Right forelimb (tissue), 1 donor: ENCODE results near the gene CAPS2.
"Not testable (repeated sequence)": the region's sequence is repeated elsewhere in the genome, so short reads cannot be mapped to it uniquely, and the experiment has no call there.

Experiments used
- DNase-seq: peaks from one replicate; pipeline ENCODE4 v3.0.0-alpha.2; 2018

Gene CAPS2

GRCh38 chr12:75329918-75330826 is at the start of gene CAPS2:
TSS of gene CAPS2 (minus strand) at chr12:75330324. CDS start at chr12:75326498, 3,826 bp downstream.
- peak; percentile 88 for DNase-seq

- no peak for DNase-seq
Observed at GRCh38 chr12:75378354-75378753, 48.2 kb upstream of the CAPS2 start.

DNA sequence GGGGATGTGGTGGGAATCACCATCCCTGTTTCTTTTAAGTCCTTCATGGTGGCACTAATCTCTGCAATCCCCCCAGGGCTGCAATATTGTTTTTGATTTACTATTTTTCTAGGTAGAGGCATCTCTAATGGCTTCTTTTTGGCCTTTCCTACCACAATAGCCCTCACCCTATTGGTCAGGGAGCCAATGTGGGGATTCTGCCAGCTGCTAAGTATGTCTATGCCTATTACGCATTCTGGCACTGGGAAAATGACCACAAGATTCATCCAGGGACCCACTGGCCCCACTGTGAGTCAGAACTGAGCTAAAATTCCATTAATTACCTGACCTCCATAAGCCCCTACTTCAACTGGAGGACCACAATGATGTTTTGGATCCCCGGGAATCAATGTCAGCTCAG is 44.8 kb upstream of the CAPS2 start:
- no peak for DNase-seq

GRCh38 chr12:75366629-75367028 is 36.5 kb upstream of the CAPS2 start:
- DNase-seq, result no peak

GRCh38 chr12:75364919-75365318 is 34.8 kb upstream of the CAPS2 start:
- DNase-seq, result no peak

DNA sequence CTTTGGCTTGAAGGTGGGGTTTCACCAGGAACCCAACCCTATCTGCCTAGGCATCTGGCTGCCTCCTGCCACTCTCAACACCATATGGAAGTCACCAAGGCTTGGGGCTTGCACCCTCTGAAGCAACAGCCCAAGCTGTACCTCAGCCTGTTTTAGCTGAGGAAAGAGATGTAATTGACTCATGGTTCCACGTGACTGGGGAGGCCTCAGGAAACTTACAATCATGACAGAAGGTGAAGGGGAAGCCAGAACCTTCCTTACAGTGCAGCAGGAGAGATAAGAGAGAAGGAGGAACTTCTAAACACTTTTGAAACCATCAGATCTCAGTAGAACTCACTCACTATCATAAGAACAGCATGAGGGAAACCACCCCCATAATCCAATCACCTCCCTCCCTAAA is 31.3 kb upstream of the CAPS2 start:
- no peak for DNase-seq

- DNase-seq, result no peak
Observed at GRCh38 chr12:75360920-75361319, 30.8 kb upstream of the CAPS2 start.

- no peak for DNase-seq
Observed at GRCh38 chr12:75354011-75354410, 23.9 kb upstream of the CAPS2 start.

- no peak for DNase-seq
Observed at GRCh38 chr12:75350413-75350812, 20.3 kb upstream of the CAPS2 start.

- no peak for DNase-seq
Observed at GRCh38 chr12:75349946-75350345, 19.8 kb upstream of the CAPS2 start.

GRCh38 chr12:75346215-75346614 is 16.1 kb upstream of the CAPS2 start:
- not testable (repeated sequence) for DNase-seq

- DNase-seq, result no peak
Observed at GRCh38 chr12:75345531-75345930, 15.4 kb upstream of the CAPS2 start.

DNA sequence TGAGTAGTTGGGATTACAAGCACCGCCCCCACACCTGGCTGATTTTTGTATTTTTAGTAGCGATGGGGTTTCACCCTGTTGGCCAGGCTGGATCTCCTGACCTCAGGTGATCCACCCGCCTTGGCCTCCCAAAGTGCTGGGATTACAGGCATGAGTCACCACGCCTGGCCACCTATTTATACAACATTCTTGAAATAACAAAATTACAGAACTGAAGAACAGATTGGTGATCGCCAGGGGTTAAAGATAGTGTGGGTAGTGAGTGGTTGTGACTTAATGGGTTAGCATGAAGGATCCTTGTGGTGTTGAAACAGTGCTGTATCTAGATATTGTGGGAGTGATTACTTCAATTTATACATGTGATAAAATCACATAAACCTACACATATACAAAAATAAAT is 11.7 kb upstream of the CAPS2 start:
- no peak for DNase-seq

DNA sequence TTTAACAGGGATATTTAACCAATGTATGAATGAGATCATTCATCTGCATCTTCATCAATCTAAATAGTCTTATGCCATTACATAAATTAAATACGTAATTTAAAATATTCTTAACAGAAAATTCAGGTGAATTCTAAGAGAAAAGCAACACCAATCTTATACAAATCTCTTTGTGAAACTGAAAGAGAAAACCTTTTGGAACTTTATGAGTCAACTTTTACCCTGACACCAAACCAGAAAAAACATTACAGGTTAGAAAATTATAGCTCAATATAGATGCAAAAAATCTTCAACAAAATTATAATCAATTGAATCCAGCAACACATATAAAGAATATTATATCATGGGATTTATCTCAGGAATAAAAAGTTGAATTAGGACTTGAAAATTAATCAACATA is 7.8 kb upstream of the CAPS2 start:
- DNase-seq, result no peak

DNA sequence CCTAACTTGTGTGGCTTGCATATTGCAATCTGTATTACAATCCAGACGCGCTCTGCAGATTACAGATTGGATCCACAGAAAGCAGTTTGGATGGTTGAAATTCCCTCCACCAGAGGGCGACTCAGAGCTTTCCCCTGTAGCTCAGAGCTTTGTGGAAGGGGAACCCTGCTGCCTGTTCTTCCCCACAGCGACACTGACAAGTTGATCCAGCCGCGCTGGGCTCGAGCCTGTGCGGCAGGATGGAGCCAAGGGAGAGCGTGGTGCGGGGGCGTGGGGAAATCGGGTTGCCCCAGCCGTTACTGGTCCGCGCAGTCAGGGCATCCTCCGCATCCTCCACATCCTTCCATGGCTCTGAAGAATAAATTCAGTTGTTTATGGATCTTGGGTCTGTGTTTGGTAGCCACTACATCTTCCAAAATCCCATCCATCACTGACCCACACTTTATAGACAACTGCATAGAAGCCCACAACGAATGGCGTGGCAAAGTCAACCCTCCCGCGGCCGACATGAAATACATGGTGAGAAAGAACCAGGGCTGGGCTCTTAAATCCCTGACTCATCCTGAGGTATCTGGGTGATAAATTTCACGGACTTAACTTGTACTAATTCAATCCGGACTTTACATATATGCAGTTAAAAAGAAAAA is 4.4 kb upstream of the CAPS2 start, which contains the start of gene GLIPR1L1:
GLIPR1L1 (plus strand) TSS at position 287 of the 647 bp plus-strand sequence; CDS start at position 346, 59 bp downstream.
- peak; percentile 87 for DNase-seq

DNA sequence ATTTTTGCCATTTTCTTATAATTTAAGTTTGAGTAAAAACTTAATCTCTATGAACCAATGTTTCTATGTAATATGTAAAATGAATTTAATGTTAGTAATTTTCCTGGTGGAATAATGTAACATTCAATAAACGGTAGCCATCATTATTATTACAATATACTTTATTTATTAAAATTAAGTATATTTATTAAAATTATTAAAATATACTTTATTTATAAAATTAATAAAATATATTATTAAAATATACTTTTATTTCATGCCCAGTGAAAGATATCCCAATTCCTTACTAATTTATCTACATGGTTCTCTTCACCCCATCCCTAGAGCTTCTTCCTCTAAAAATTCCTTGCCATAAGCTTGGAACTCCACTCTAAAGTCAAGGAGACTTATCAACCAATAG is 2.5 kb downstream of the CAPS2 start:
- no peak for DNase-seq

DNA sequence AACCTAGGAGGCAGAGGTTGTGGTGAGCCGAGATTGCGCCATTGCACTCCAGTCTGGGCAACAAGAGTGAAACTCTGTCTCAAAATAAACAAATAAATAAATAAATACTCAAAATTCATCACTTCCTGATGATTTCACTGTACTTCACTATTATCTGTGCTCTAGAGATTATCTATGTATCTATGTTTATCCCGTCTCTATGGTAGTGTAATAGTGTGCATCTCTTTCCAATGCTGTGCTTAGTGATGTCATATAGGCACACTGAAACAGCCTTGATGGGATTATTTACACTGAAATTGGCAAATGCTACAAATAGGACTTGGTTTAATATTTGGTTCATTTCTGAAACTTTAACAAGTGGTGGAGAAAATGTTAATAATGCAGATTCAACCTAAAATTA is 6.5 kb downstream of the CAPS2 start:
- no peak for DNase-seq

DNA sequence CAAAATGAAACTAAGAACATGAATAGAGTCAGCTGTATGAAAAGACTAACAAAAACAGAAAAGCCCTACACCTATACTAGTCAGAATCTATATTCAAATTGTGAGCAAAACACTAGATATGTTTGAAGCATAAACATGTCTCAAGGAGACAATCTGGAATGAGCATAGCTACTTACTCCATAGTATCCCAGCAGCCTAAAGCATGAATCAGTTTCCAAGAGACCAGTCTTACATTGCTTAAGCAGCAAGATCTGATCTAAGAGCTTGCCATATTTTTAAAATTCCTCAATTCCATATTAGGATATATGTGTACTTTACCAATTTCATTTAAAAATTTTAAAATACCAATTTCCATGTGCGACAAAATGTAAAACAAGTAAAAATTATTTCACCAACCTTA is 7.7 kb downstream of the CAPS2 start:
- no peak for DNase-seq

- no peak for DNase-seq
Observed at GRCh38 chr12:75317784-75318183, 12.3 kb downstream of the CAPS2 start.

GRCh38 chr12:75315518-75315917 is 14.6 kb downstream of the CAPS2 start:
- no peak for DNase-seq

DNA sequence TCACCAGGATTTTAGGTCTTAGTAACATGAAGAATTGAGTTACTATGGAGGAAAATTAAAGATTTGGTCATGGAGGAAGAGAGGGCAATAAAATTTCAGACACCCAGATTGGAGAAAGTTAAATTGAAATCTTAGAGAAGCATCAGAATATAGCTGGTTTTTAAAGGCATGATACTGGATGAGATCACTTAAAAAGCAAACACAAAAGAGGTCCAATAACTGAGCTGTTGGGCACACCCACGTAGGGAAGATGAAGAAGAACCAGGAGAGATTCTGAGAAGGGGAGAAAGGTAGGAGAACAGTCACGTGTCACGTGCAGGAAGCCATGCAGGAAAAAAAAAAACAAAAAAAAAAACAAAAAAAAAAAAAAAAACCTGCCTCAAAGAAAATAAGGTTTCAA is 18.8 kb downstream of the CAPS2 start:
- no peak for DNase-seq

DNA sequence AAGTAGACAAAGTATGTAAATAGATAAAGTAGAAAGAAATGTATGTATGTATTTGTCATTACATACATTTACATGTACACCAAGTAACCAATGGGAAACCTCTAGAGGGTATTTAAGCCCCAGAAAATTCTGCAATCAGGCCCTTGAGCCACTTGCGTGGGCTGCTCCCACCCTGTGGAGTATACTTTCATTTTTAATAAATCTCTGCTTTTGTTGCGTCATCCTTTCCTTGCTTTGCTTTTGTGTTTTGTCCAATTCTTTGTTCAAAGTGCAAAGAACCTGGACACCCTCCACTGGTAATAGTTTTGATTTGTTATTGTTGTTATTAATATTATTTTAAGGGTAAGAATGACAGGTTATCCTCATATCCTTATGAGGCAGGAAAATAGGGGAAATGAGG is 21.8 kb downstream of the CAPS2 start:
- DNase-seq, result no peak

DNA sequence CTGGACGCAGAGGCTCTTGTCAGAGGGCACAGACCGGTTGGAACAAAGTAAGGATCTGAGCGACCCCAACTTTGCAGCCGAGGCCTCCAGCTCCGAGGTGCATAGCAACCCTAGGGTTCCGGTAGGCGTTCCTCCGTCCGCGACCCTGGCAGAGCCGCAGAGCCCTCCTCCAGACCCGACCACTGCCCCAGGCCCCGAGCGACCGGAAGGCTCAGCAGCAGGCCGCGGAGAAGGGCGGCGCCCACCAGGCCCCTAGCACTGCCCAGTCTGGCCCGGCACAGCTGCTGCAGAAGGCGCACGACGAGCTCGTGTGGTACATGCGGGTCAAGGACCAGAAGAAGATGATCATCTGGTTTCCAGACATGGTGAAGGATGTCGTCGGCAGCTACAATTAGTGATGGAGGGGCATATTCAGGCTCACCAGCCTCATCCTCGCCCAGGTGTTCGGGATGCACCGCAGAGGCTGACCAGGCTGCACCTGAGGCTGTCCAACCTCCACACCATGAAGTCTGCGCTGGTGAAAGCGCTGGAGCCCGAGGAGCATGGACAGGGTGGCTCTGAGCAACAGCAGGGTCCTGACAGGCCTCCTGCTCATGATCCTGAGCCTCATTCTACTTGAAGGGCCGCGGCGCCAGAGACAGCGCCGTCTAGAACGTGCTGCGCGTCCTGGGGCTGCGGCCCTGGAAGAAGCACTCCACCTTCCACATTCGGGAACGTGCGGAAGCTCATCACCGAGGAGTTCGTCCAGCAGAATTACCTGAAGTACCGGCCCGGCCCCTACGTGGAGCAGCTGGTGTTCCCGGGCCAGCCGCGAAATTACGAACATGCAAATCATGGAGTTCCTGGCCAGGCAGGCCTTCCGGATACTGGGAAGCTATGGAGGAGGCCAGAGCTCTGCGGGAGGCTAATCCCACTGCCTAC is 24.5 kb downstream of the CAPS2 start:
- DNase-seq, result no peak
